Measurements from ENCODE around the gene CTU2.

- TF ChIP-seq ZNF626 (tag by site-specific recombination; IDR thresholded peaks at IDR 0.05) (no peak), ZBTB7A (tag by site-specific recombination; IDR thresholded peaks at IDR 0.05; ENCODE audit: low read depth) (no peak), REST (tag by site-specific recombination; IDR thresholded peaks at IDR 0.05) (no peak), ZNF10 (tag by site-specific recombination; IDR thresholded peaks at IDR 0.05) (no peak), ZBTB21 (tag by site-specific recombination; IDR thresholded peaks at IDR 0.05) (no peak), BCL11A (tag by site-specific recombination; IDR thresholded peaks at IDR 0.05; ENCODE audit: low read depth) (no peak), ZNF274 (IDR thresholded peaks at IDR 0.05; ENCODE audit: low read length) (no peak), ZNF274 (tag by site-specific recombination; IDR thresholded peaks at IDR 0.05; ENCODE audit: borderline replicate concordance) (no peak), CTCF (tag by site-specific recombination; IDR thresholded peaks at IDR 0.05) (no peak)
Observed at GRCh38 chr16:88661468-88661867, 44.8 kb upstream of the CTU2 start.

Data from HEK293 (cell line).